ENCODE results near the gene ERVH48-1. TPM values are rescaled to one million over a fixed set of nuclear protein-coding genes. Genes with fewer than 3 reads are reported as not detected.

Gene ERVH48-1
- total and polyA plus RNA-seq, 10 donors: 0.05 TPM; not detected in 9

GRCh38 chr21:42924433-42924751, 1.0 kb downstream of the ERVH48-1 start:
- H3K27ac ChIP-seq: peak overlapping the region in 2 of 8 donors; percentile 18 to 43
- 84 to 93% (median 91%) methylated on average over 6 of the region's 6 CpGs for WGBS, 5 donors
- intact Hi-C loops (cut with DNase I; ENCODE audit: low total_unique reads): no loop called here

GRCh38 chr21:42923553-42924432, 1.6 kb downstream of the ERVH48-1 start:
- H3K27ac ChIP-seq: peak overlapping the region in 2 of 8 donors; percentile 18 to 43
- DNase-seq: peak; percentile 78
- H3K27me3 ChIP-seq (replicated peaks in 1 of 7): no peaks in the 10 kb centered on the region
- H3K36me3 ChIP-seq: no peaks in the 10 kb centered on the region
- peak overlapping the region in 1 of 8 donors; percentile 26 for H3K4me3 ChIP-seq
- intact Hi-C loops (cut with DNase I; ENCODE audit: low total_unique reads): no loop called here
- H3K9me3 ChIP-seq: no peaks in the 10 kb centered on the region
- peaks cover 3 to 15% (median 10%) of the 10 kb centered on the region in 6 donors for H3K4me1 ChIP-seq
- WGBS, 5 donors: 24 to 32% (median 27%) methylated on average over 18 of the region's 18 CpGs
- TF ChIP-seq CTCF (IDR thresholded peaks at IDR 0.05 in 8 of 11, conservative IDR thresholded peaks at IDR 0.05 in 3 of 11): peak; percentile 48 to 90 (median 77)
- peak in 1 of 3 donors; percentile 63 for TF ChIP-seq POLR2AphosphoS5 (IDR thresholded peaks at IDR 0.05)
- no peak for TF ChIP-seq POLR2A (IDR thresholded peaks at IDR 0.05)

More at GRCh38 chr21:42924433-42924751, 1.0 kb downstream of the ERVH48-1 start:
- Histone ChIP-seq H3K36me3 (no peaks in the 10 kb centered on the region), H3K9me3 (no peaks in the 10 kb centered on the region), H3K27me3 (replicated peaks in 1 of 7) (no peaks in the 10 kb centered on the region), H3K4me3 (no peak overlapping the region), H3K4me1 (peaks cover 3 to 15% (median 10%) of the 10 kb centered on the region in 6 donors)
- no peak for TF ChIP-seq POLR2A (IDR thresholded peaks at IDR 0.05)
- no peak for TF ChIP-seq CTCF (IDR thresholded peaks at IDR 0.05 in 8 of 11, conservative IDR thresholded peaks at IDR 0.05 in 3 of 11)
- TF ChIP-seq POLR2AphosphoS5 (IDR thresholded peaks at IDR 0.05): no peak
- DNase-seq: no peak

GRCh38 chr21:42922918-42923317, 2.5 kb downstream of the ERVH48-1 start:
- Histone ChIP-seq H3K4me1 (peaks cover 3 to 15% (median 10%) of the 10 kb centered on the region in 6 donors), H3K27ac (no peak overlapping the region), H3K36me3 (no peaks in the 10 kb centered on the region), H3K9me3 (no peaks in the 10 kb centered on the region), H3K4me3 (no peak overlapping the region), H3K27me3 (replicated peaks in 1 of 7) (no peaks in the 10 kb centered on the region)
- no peak for TF ChIP-seq CTCF (IDR thresholded peaks at IDR 0.05 in 8 of 11, conservative IDR thresholded peaks at IDR 0.05 in 3 of 11)
- TF ChIP-seq POLR2AphosphoS5 (IDR thresholded peaks at IDR 0.05): no peak
- no peak for TF ChIP-seq POLR2A (IDR thresholded peaks at IDR 0.05)
- intact Hi-C loops (cut with DNase I; ENCODE audit: low total_unique reads): no loop called here
- peak; percentile 75 for DNase-seq
- 91 to 96% (median 94%) methylated on average over 18 of the region's 18 CpGs for WGBS, 5 donors

GRCh38 chr21:42921927-42922326, 3.5 kb downstream of the ERVH48-1 start:
- 81 to 91% (median 90%) methylated on average over 4 of the region's 4 CpGs for WGBS, 5 donors
- H3K4me1 ChIP-seq: peaks cover 3 to 15% (median 10%) of the 10 kb centered on the region in 6 donors
- H3K27ac ChIP-seq: no peak overlapping the region
- no peak overlapping the region for H3K4me3 ChIP-seq
- no peaks in the 10 kb centered on the region for H3K9me3 ChIP-seq
- TF ChIP-seq POLR2AphosphoS5 (IDR thresholded peaks at IDR 0.05): no peak
- no peak for TF ChIP-seq POLR2A (IDR thresholded peaks at IDR 0.05)
- TF ChIP-seq CTCF (IDR thresholded peaks at IDR 0.05 in 8 of 11, conservative IDR thresholded peaks at IDR 0.05 in 3 of 11): no peak
- intact Hi-C loops (cut with DNase I; ENCODE audit: low total_unique reads): no loop called here
- no peak for DNase-seq
- no peaks in the 10 kb centered on the region for H3K36me3 ChIP-seq
- H3K27me3 ChIP-seq (replicated peaks in 1 of 7): no peaks in the 10 kb centered on the region

Data from spleen (tissue), 11 donors.